GM23338 (cell line): ENCODE data around the gene ACOX3. TPM values are rescaled to one million over a fixed set of nuclear protein-coding genes. Genes with fewer than 3 reads are reported as not detected.

Experiments
- ATAC-seq: fragments of 200-7000 bp; cut with Tn5 transposase; 3 replicates; pipeline ENCODE4 v1.9.1; 2020
- DNase-seq: peaks from one replicate; pipeline ENCODE4 v3.0.0-alpha.2; 2015; ENCODE audit warnings: low spot score
- H2AFZ ChIP-seq: fragments of 200-600 bp; sonication (generic); 2 replicates; pipeline ENCODE4 v1.8.0; 2016; ENCODE audit warnings: antibody characterized with exemption, mild to moderate bottlenecking, moderate library complexity
- H3F3A ChIP-seq: fragments of 200-600 bp; sonication (generic); replicated peaks from 2 replicates; pipeline ENCODE4 v1.8.0; 2017; ENCODE audit warnings: antibody characterized with exemption, mixed run types, low read depth
- H3K27ac ChIP-seq: fragments of 200-600 bp; sonication (generic); 2 replicates; pipeline ENCODE4 v1.6.1; 2016; ENCODE audit warnings: low read depth
- H3K27me3 ChIP-seq: fragments of 200-600 bp; sonication (generic); 2 replicates; pipeline ENCODE4 v1.8.0; 2016; ENCODE audit warnings: mild to moderate bottlenecking, mixed run types, moderate library complexity; ENCODE audit not compliant: insufficient read depth
- H3K36me3 ChIP-seq: fragments of 200-600 bp; sonication (generic); 2 replicates; pipeline ENCODE4 v1.8.0; 2016; ENCODE audit warnings: mild to moderate bottlenecking; ENCODE audit not compliant: insufficient read depth
- H3K4me1 ChIP-seq: fragments of 200-600 bp; sonication (generic); 2 replicates; pipeline ENCODE4 v1.8.0; 2016; ENCODE audit warnings: mild to moderate bottlenecking, moderate library complexity; ENCODE audit not compliant: insufficient read depth
- H3K4me2 ChIP-seq: fragments of 200-600 bp; sonication (generic); 2 replicates; pipeline ENCODE4 v1.7.1; 2017; ENCODE audit warnings: mixed run types
- H3K4me3 ChIP-seq: fragments of 200-600 bp; sonication (generic); 2 replicates; pipeline ENCODE4 v1.6.1; 2016; ENCODE audit warnings: mixed run types
- H3K79me2 ChIP-seq: fragments of 200-600 bp; sonication (generic); replicated peaks from 2 replicates; pipeline ENCODE4 v1.8.0; 2017; ENCODE audit warnings: mild to moderate bottlenecking; ENCODE audit not compliant: insufficient read depth
- H3K9me2 ChIP-seq: fragments of 200-600 bp; sonication (generic); 2 replicates; pipeline ENCODE4 v1.8.0; 2017; ENCODE audit not compliant: insufficient read depth
- H4K20me1 ChIP-seq: fragments of 200-600 bp; sonication (generic); replicated peaks from 2 replicates; pipeline ENCODE4 v1.8.0; 2017; ENCODE audit warnings: mild to moderate bottlenecking; ENCODE audit not compliant: insufficient read depth
- H3K27ac Mint-ChIP-seq: 2 replicates; pipeline ENCODE4 v1.8.0; 2020; ENCODE audit warnings: inconsistent platforms, mild to moderate bottlenecking, moderate library complexity, mixed read lengths
- H3K27me3 Mint-ChIP-seq: 3 replicates; pipeline ENCODE4 v1.8.0; 2022; ENCODE audit warnings: low read depth, mild to moderate bottlenecking, moderate library complexity, mixed read lengths, inconsistent platforms; ENCODE audit not compliant: insufficient read depth, poor library complexity
- H3K36me3 Mint-ChIP-seq: 3 replicates; pipeline ENCODE4 v1.8.0; 2021; ENCODE audit warnings: low read depth, mild to moderate bottlenecking, inconsistent platforms, moderate library complexity, mixed read lengths
- H3K4me1 Mint-ChIP-seq: 3 replicates; pipeline ENCODE4 v1.8.0; 2020; ENCODE audit warnings: mild to moderate bottlenecking, inconsistent platforms, mixed read lengths
- H3K4me3 Mint-ChIP-seq: 3 replicates; pipeline ENCODE4 v1.8.0; 2021; ENCODE audit warnings: moderate library complexity, mild to moderate bottlenecking, inconsistent platforms, mixed read lengths
- H3K9me3 Mint-ChIP-seq: 3 replicates; pipeline ENCODE4 v1.8.0; 2020; ENCODE audit warnings: moderate library complexity, mild to moderate bottlenecking, inconsistent platforms, mixed read lengths
- CREB1 ChIP-seq: fragments of 250-450 bp; sonication (Bioruptor Pico); IDR thresholded peaks from 2 replicates; pipeline ENCODE4 v1.5.0; 2020; ENCODE audit warnings: low read depth, mild to moderate bottlenecking, moderate library complexity
- EZH2 ChIP-seq: fragments of 200-600 bp; sonication (generic); IDR thresholded peaks from one replicate; pipeline ENCODE4 v1.8.0; 2017; ENCODE audit warnings: antibody characterized with exemption, mild to moderate bottlenecking, low read depth; ENCODE audit not compliant: unreplicated experiment
- EZH2phosphoT487 ChIP-seq: fragments of 200-600 bp; sonication (generic); IDR thresholded peaks from one replicate; pipeline ENCODE4 v1.8.1; 2018; ENCODE audit warnings: antibody characterized with exemption; ENCODE audit not compliant: unreplicated experiment
- JUNB ChIP-seq: IDR thresholded peaks from one replicate; pipeline ENCODE4 v1.6.1; 2016; ENCODE audit warnings: antibody characterized with exemption; ENCODE audit not compliant: unreplicated experiment
- NANOG ChIP-seq: IDR thresholded peaks from 2 replicates; pipeline ENCODE4 v1.6.1; 2016; ENCODE audit warnings: antibody characterized with exemption, borderline replicate concordance
- STAT1 ChIP-seq: IDR thresholded peaks from one replicate; pipeline ENCODE4 v1.6.1; 2016; ENCODE audit warnings: antibody characterized with exemption; ENCODE audit not compliant: unreplicated experiment
- ZNF114 ChIP-seq: fragments of 250-450 bp; sonication (Bioruptor Pico); IDR thresholded peaks from 2 replicates; pipeline ENCODE4 v1.5.0; 2020; ENCODE audit warnings: mild to moderate bottlenecking, moderate library complexity
- polyA plus RNA-seq: library from polyadenylated mRNA; unstranded; fragments of >200 nt; fragmentation: Nextera tagmentation; extraction: Ambion mirVana; gene quantifications from 2 replicates; pipeline ENCODE4 v1.2.1, GENCODE V29; 2016
- total RNA-seq: library from RNA; depleted of rRNA; stranded (reverse); fragments of >200 nt; shearing (Covaris generic); gene quantifications from 2 replicates; pipeline ENCODE4 v1.2.3, GENCODE V29; 2014
- TF ChIP-seq, protein P1 (sequence below): fragments of 250-450 bp; sonication (Bioruptor Pico); IDR thresholded peaks from 2 replicates; pipeline ENCODE4 v1.5.0; 2020; ENCODE audit warnings: mild to moderate bottlenecking, moderate library complexity

ACOX3 gene
- total and polyA plus RNA-seq, 2 experiments from 2014 or later, result 6.4 to 17.2 TPM

DNA sequence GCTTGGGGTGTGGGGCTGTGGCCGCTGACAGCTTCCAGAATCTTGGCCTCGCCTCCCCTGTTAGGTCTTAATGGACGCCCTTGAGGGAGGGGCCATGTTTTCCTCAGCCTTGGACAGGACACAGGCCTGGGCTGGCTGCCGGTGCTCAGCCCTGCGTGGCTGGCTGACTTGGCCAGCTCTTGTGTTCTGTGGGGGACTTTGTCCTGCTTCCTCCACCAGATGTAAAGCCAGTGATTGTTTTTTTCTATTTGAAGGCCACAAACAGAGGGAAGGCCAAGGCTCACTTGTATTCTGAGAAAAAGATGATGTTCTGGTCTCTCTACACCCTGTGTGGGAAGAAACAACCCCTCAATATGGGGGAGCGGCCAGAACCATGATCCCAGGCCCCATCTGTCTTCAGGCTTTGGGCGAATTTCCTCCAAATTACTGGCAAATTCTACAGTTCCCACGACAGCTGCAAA is 99.7 kb downstream of the ACOX3 start (continued):
- TF ChIP-seq, protein P1, sequence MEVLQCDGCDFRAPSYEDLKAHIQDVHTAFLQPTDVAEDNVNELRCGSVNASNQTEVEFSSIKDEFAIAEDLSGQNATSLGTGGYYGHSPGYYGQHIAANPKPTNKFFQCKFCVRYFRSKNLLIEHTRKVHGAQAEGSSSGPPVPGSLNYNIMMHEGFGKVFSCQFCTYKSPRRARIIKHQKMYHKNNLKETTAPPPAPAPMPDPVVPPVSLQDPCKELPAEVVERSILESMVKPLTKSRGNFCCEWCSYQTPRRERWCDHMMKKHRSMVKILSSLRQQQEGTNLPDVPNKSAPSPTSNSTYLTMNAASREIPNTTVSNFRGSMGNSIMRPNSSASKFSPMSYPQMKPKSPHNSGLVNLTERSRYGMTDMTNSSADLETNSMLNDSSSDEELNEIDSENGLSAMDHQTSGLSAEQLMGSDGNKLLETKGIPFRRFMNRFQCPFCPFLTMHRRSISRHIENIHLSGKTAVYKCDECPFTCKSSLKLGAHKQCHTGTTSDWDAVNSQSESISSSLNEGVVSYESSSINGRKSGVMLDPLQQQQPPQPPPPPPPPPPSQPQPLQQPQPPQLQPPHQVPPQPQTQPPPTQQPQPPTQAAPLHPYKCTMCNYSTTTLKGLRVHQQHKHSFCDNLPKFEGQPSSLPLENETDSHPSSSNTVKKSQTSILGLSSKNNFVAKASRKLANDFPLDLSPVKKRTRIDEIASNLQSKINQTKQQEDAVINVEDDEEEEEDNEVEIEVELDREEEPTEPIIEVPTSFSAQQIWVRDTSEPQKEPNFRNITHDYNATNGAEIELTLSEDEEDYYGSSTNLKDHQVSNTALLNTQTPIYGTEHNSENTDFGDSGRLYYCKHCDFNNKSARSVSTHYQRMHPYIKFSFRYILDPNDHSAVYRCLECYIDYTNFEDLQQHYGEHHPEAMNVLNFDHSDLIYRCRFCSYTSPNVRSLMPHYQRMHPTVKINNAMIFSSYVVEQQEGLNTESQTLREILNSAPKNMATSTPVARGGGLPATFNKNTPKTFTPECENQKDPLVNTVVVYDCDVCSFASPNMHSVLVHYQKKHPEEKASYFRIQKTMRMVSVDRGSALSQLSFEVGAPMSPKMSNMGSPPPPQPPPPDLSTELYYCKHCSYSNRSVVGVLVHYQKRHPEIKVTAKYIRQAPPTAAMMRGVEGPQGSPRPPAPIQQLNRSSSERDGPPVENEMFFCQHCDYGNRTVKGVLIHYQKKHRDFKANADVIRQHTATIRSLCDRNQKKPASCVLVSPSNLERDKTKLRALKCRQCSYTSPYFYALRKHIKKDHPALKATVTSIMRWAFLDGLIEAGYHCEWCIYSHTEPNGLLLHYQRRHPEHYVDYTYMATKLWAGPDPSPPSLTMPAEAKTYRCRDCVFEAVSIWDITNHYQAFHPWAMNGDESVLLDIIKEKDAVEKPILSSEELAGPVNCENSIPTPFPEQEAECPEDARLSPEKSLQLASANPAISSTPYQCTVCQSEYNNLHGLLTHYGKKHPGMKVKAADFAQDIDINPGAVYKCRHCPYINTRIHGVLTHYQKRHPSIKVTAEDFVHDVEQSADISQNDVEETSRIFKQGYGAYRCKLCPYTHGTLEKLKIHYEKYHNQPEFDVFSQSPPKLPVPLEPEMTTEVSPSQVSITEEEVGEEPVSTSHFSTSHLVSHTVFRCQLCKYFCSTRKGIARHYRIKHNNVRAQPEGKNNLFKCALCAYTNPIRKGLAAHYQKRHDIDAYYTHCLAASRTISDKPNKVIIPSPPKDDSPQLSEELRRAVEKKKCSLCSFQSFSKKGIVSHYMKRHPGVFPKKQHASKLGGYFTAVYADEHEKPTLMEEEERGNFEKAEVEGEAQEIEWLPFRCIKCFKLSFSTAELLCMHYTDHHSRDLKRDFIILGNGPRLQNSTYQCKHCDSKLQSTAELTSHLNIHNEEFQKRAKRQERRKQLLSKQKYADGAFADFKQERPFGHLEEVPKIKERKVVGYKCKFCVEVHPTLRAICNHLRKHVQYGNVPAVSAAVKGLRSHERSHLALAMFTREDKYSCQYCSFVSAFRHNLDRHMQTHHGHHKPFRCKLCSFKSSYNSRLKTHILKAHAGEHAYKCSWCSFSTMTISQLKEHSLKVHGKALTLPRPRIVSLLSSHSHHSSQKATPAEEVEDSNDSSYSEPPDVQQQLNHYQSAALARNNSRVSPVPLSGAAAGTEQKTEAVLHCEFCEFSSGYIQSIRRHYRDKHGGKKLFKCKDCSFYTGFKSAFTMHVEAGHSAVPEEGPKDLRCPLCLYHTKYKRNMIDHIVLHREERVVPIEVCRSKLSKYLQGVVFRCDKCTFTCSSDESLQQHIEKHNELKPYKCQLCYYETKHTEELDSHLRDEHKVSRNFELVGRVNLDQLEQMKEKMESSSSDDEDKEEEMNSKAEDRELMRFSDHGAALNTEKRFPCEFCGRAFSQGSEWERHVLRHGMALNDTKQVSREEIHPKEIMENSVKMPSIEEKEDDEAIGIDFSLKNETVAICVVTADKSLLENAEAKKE, result no peak
- TF ChIP-seq STAT1 (no peak), ZNF114 (no peak), EZH2phosphoT487 (no peak), CREB1 (no peak), EZH2 (no peak)

DNA sequence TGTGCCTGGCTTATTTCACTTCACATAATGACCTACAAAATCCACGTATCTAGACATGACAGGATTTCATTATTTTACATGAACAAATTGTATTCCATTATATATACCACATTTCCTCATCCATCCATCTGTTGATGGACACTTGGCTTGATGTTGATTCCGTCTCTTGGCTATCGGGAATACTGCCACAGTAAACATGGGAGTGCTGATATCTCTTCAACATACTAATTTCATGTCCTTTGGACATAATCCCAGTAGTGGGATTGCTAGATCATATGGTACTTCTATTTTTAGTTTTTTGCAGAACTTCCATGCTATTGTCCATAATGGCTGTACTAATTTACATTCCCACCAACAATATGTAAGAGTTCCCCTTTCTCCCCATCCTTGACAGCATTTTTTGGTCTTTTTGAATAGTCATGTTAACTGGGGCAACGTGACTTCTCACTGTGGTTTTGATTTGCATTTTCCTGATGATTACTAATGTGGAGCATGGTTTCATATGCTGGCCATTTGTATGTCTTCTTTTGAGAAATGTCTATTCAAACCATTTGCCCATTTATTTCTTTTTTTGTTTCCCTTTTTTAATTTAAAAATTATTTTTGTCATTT is 102.1 kb downstream of the ACOX3 start:
- no peak for ATAC-seq

More for the DNA sequence above, 102.1 kb downstream of the ACOX3 start:
- no peak overlapping the region for H2AFZ ChIP-seq
- H3K79me2 ChIP-seq, result no peaks in the 10 kb centered on the region
- H3K27me3 ChIP-seq, result no peaks in the 10 kb centered on the region
- no peaks in the 10 kb centered on the region; the same call in 1 of the 2 replicates for H3K4me1 ChIP-seq
- no peak overlapping the region for H3K4me2 ChIP-seq
- DNase-seq, result no peak
- H3K9me2 ChIP-seq, result no peaks in the 10 kb centered on the region
- Mint-ChIP-seq H3K4me3 (no peak overlapping the region), H3K4me1 (peaks cover 6% of the 10 kb centered on the region), H3K36me3 (no peaks in the 10 kb centered on the region; the same call in 2 of the 3 replicates), H3K9me3 (peaks cover 10% of the 10 kb centered on the region), H3K27ac (no peak overlapping the region), H3K27me3 (no peaks in the 10 kb centered on the region)
- H3K4me3 ChIP-seq, result no peak overlapping the region
- no peak for TF ChIP-seq EZH2phosphoT487
- no peak for TF ChIP-seq JUNB
- TF ChIP-seq, protein P1, result no peak
- TF ChIP-seq NANOG, result no peak
- TF ChIP-seq EZH2, result no peak
- 0 out of 2 replicates have a peak, but pooled peaks cover 3% of the 10 kb centered on the region for H3F3A ChIP-seq
- no peak overlapping the region for H3K27ac ChIP-seq
- H3K36me3 ChIP-seq, result no peaks in the 10 kb centered on the region
- H4K20me1 ChIP-seq, result no peaks in the 10 kb centered on the region
